ENCODE results near the gene CDK18.

Gene CDK18

DNA sequence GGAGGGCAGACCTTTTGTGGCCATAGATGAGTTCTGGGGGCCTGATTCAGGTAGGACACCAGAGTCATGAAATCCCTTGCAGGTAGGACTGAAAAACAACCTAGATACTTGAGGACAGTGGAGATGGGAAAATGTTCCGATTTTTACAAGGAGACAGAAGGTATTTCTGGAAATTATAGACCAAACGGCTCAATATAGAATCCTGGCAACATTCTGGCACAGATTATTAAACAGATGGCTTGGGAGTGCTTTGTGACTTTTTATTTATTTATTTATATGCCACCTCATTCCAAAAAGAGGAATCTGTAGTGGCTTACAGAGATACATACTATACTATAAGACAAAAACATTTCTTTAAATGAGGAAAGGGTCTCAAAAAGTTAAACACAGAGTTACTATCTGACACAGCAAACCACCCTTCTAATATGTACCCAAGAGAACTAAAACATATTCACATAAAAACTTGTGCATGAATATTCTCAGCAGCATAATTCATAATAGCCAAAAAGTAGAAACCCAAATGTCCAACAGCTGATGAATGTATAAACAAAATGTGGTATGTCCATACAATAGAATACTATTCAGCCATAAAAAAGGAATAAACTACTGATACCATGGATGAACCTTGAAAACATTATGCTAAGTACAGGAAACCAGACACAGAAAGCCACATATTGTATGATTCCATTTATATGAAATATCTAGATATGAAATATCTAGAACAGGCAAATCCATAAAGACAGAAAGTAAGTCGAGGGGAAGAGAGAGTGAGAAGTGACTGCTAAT, 49.8 kb downstream of the CDK18 start:
- Histone ChIP-seq H3K4me1 (ENCODE audit: low read length) (no peaks in the 10 kb centered on the region), H3K9me3 (ENCODE audit: insufficient read depth, low read length) (peaks cover 19% of the 10 kb centered on the region), H3K4me2 (ENCODE audit: low read length) (no peak overlapping the region), H3K27ac (ENCODE audit: low read length) (no peak overlapping the region), H3K4me3 (ENCODE audit: low read length) (no peak overlapping the region), H2AFZ (ENCODE audit: low read depth, low read length) (no peak overlapping the region), H3K27me3 (ENCODE audit: low read depth, low read length) (peaks cover 20% of the 10 kb centered on the region), H3K9ac (ENCODE audit: low read length) (no peak overlapping the region), H3K79me2 (ENCODE audit: low read length) (no peaks in the 10 kb centered on the region), H3K36me3 (replicated peaks; ENCODE audit: low read depth, low read length) (no peaks in the 10 kb centered on the region), H4K20me1 (ENCODE audit: insufficient read depth, low read length) (no peaks in the 10 kb centered on the region)
- TF ChIP-seq, protein P1, sequence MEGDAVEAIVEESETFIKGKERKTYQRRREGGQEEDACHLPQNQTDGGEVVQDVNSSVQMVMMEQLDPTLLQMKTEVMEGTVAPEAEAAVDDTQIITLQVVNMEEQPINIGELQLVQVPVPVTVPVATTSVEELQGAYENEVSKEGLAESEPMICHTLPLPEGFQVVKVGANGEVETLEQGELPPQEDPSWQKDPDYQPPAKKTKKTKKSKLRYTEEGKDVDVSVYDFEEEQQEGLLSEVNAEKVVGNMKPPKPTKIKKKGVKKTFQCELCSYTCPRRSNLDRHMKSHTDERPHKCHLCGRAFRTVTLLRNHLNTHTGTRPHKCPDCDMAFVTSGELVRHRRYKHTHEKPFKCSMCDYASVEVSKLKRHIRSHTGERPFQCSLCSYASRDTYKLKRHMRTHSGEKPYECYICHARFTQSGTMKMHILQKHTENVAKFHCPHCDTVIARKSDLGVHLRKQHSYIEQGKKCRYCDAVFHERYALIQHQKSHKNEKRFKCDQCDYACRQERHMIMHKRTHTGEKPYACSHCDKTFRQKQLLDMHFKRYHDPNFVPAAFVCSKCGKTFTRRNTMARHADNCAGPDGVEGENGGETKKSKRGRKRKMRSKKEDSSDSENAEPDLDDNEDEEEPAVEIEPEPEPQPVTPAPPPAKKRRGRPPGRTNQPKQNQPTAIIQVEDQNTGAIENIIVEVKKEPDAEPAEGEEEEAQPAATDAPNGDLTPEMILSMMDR (IDR thresholded peaks at IDR 0.05; ENCODE audit: low read depth, low read length): no peak
- no peak for TF ChIP-seq EZH2phosphoT487 (IDR thresholded peaks at IDR 0.05; ENCODE audit: low read depth)

DNA sequence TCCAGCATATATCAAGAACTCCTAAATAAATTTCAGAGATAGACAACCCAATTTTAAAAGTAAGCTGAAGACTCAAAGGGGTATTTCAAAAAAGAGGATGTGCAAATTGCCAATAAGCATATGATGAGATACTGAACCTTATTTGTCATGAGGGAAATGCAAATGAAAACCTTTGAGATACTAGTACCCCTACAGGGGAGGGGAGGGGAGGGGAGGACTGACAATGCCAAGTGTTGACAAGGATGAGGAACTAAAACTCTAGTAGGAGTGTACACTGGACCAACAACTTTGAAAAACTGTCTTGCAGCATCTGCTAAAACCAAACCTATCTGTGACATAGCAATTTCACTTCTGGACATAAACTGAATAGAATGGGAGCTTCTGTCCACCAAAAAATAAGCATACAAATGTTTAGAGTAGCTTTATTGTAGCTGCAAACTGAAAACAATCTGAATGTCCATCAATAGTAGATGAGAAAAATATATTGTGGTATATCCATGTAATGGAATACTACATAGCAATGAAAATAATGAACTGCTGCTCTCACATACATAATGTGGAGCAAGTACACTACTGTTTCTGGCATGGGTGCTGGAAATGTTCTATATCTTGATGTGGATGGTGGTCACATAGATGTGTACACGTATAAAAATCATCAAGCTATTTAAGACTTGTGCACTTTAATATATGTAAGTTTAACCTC, 57.2 kb downstream of the CDK18 start:
- H3K27ac ChIP-seq (ENCODE audit: low read length): no peak overlapping the region
- H3K4me3 ChIP-seq (ENCODE audit: low read length): no peak overlapping the region
- TF ChIP-seq, protein P1 (IDR thresholded peaks at IDR 0.05; ENCODE audit: low read depth, low read length): no peak
- no peak for TF ChIP-seq EZH2phosphoT487 (IDR thresholded peaks at IDR 0.05; ENCODE audit: low read depth)
- H4K20me1 ChIP-seq (ENCODE audit: insufficient read depth, low read length): no peaks in the 10 kb centered on the region
- peaks cover 4% of the 10 kb centered on the region for H3K36me3 ChIP-seq (replicated peaks; ENCODE audit: low read depth, low read length)
- peaks cover 4% of the 10 kb centered on the region; the same call in 1 of the 2 replicates for H3K4me1 ChIP-seq (ENCODE audit: low read length)
- H3K9ac ChIP-seq (ENCODE audit: low read length): no peak overlapping the region
- no peaks in the 10 kb centered on the region for H3K79me2 ChIP-seq (ENCODE audit: low read length)
- H3K9me3 ChIP-seq (ENCODE audit: insufficient read depth, low read length): peaks cover 22% of the 10 kb centered on the region
- peaks cover 43% of the 10 kb centered on the region for H3K27me3 ChIP-seq (ENCODE audit: low read depth, low read length)
- no peak overlapping the region for H3K4me2 ChIP-seq (ENCODE audit: low read length)
- no peak overlapping the region for H2AFZ ChIP-seq (ENCODE audit: low read depth, low read length)

DNA sequence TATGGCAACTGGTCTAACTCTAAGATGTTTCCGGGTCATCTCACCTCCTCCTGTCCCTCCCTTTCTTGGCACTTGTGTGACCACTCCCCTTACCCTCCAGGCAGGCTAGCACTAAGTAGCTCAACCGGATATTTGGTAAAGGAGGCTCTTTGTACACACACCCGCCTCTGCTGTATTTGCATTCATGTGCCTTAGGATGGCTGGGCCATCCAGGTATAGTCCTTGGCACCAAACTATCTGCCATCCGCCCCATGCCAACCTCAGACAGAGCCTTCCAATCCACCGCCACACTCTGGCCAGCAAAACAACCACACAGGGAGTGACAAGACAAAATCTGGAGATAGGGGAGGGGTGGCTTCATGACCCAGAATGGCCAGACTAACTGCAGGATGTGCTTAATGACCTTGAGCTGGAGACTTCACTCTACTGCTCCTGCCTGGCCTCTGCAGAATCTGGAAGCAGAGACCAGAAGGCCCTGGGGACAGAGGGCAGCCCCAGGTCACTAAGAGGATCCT, 59.5 kb downstream of the CDK18 start:
- Histone ChIP-seq H3K4me2 (ENCODE audit: low read length) (no peak overlapping the region), H3K9ac (ENCODE audit: low read length) (no peak overlapping the region), H3K4me1 (ENCODE audit: low read length) (peaks cover 4% of the 10 kb centered on the region; the same call in 1 of the 2 replicates), H3K9me3 (ENCODE audit: insufficient read depth, low read length) (peaks cover 22% of the 10 kb centered on the region), H3K36me3 (replicated peaks; ENCODE audit: low read depth, low read length) (peaks cover 4% of the 10 kb centered on the region), H3K27me3 (ENCODE audit: low read depth, low read length) (peaks cover 49% of the 10 kb centered on the region), H3K4me3 (ENCODE audit: low read length) (no peak overlapping the region), H2AFZ (ENCODE audit: low read depth, low read length) (no peak overlapping the region), H4K20me1 (ENCODE audit: insufficient read depth, low read length) (no peaks in the 10 kb centered on the region), H3K79me2 (ENCODE audit: low read length) (no peaks in the 10 kb centered on the region), H3K27ac (ENCODE audit: low read length) (no peak overlapping the region)
- TF ChIP-seq, protein P1 (IDR thresholded peaks at IDR 0.05; ENCODE audit: low read depth, low read length): no peak
- TF ChIP-seq EZH2phosphoT487 (IDR thresholded peaks at IDR 0.05; ENCODE audit: low read depth): no peak

DNA sequence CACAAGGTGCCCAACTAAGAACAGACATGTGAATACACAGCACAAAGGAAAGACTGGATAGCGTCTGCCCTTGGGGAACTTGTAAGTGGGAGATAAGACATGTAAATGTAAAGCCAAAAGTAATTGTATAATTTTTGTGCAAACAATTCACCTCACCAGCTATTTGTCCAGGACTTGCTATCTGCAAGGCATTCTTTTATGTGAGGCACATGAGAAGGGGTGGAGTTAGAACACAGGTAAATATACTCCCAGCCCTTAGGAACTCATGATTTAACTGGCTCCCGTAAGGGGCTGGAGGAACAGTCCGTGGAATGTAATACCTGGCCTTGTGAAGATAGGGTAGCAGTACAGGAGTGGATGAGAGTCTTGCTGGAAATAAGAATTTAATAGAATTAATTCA, 61.3 kb downstream of the CDK18 start:
- Histone ChIP-seq H3K79me2 (ENCODE audit: low read length) (no peaks in the 10 kb centered on the region), H3K27me3 (ENCODE audit: low read depth, low read length) (peaks cover 57% of the 10 kb centered on the region), H3K27ac (ENCODE audit: low read length) (no peak overlapping the region), H4K20me1 (ENCODE audit: insufficient read depth, low read length) (no peaks in the 10 kb centered on the region), H3K36me3 (replicated peaks; ENCODE audit: low read depth, low read length) (peaks cover 4% of the 10 kb centered on the region), H3K9ac (ENCODE audit: low read length) (no peak overlapping the region), H3K4me3 (ENCODE audit: low read length) (no peak overlapping the region), H3K4me2 (ENCODE audit: low read length) (no peak overlapping the region), H3K9me3 (ENCODE audit: insufficient read depth, low read length) (peaks cover 16% of the 10 kb centered on the region), H2AFZ (ENCODE audit: low read depth, low read length) (no peak overlapping the region), H3K4me1 (ENCODE audit: low read length) (peaks cover 4% of the 10 kb centered on the region; the same call in 1 of the 2 replicates)
- no peak for TF ChIP-seq EZH2phosphoT487 (IDR thresholded peaks at IDR 0.05; ENCODE audit: low read depth)
- TF ChIP-seq, protein P1 (IDR thresholded peaks at IDR 0.05; ENCODE audit: low read depth, low read length): no peak

Data from OCI-LY3 (cell line).